ENCODE results near the gene VEZT.

- TF ChIP-seq EZH2 (IDR thresholded peaks at IDR 0.05) (no peak), SRF (IDR thresholded peaks at IDR 0.05; ENCODE audit: low read depth) (no peak), POLR2A (IDR thresholded peaks at IDR 0.05; ENCODE audit: borderline replicate concordance, extremely low read depth, insufficient read depth, insufficient read length) (no peak), CTCF (IDR thresholded peaks at IDR 0.05 in 2 of 3, conservative IDR thresholded peaks at IDR 0.05 in 1 of 3; ENCODE audit: borderline replicate concordance in 1 of 3, insufficient read depth in 1 of 3, low read depth in 2 of 3, low read length in 2 of 3) (no peak), POLR2AphosphoS5 (IDR thresholded peaks at IDR 0.05; ENCODE audit: low read depth, low read length) (no peak), ZFX (IDR thresholded peaks at IDR 0.05) (no peak), FOSL1 (IDR thresholded peaks at IDR 0.05; ENCODE audit: low read depth) (no peak), ZNF274 (IDR thresholded peaks at IDR 0.05; ENCODE audit: low read depth, low read length) (no peak), REST (IDR thresholded peaks at IDR 0.05; ENCODE audit: low read depth) (no peak), ATF3 (IDR thresholded peaks at IDR 0.05) (no peak), MAX (IDR thresholded peaks at IDR 0.05) (no peak), SIN3A (IDR thresholded peaks at IDR 0.05; ENCODE audit: low read depth) (no peak), JUND (IDR thresholded peaks at IDR 0.05) (no peak)
Observed at GRCh38 chr12:95206916-95207315, 10.7 kb upstream of the VEZT start.

Data from HCT116 (cell line).